T-helper 2 cell (primary cell): ENCODE measurements around the gene ZNF813.
A peak's percentile ranks its signal among the peaks of the same experiment; 100 is the strongest.
"Not testable (repeated sequence)": the region's sequence is repeated elsewhere in the genome, so short reads cannot be mapped to it uniquely, and the experiment has no call there.

Source experiments
- DNase-seq, 5 experiments: peaks; one replicate each; pipeline versions ENCODE4 v3.0.0 to v3.0.0-alpha.2; 2012 to 2022

The ZNF813 gene

DNA sequence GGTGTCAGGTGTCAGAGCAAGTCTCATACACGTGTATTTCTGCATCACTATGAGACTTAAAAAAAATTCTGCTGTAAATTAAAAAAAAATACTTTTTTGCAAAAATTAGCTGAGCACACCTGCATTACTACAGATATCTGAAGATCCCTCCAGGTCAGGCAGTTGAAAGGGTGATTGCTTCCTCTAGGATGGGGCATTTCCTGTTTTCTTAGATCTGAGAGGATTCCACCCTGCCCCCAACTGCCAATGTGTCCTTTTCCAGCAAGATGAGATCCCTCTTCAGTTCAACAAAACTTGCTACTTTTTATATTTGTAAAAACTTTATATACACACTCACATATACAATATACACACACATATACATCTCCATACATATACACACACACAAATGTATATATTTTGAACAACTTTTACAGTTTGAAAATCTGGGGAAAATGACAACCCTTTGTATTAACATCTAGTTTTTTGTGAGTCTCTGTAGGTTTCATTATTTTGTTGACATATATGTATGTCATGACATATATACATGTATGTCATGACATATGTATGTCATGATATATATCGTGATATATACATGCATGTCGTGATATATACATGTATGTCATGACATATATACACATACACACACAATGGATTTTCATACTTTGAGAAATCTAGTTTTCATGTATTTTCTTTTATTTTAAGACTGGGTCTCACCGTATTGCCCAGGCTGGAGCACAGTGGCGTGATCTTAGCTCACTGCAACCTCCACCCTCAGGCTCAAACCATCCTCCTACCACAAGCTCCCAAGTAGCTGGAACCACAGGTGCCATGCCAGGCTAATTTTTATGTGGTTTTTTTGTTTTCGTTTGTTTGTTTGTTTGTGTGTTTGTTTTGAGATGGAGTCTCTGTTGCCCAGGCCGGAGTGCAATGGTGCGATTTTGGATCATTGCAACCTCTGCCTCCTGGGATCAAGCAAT, 17.8 kb downstream of the ZNF813 start:
- no peak for DNase-seq

DNA sequence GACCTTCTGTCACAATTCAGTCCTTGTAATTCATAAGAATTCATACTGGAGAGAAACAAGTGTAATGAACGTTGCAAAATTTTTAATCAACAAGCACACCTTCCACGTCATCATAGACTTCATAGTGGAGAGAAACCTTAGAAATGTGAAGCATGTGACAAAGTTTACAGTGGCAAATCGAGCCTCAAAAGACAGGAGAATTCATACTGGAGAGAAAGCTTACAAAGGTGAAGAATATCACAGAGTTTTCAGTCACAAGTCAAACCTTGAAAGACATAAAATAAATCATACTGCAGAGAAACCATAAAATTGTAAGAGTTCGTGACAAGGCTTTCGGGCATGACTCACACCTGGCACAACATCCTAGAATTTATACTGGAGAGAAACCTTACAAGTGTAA, 24.6 kb downstream of the ZNF813 start:
- DNase-seq = no peak

DNA sequence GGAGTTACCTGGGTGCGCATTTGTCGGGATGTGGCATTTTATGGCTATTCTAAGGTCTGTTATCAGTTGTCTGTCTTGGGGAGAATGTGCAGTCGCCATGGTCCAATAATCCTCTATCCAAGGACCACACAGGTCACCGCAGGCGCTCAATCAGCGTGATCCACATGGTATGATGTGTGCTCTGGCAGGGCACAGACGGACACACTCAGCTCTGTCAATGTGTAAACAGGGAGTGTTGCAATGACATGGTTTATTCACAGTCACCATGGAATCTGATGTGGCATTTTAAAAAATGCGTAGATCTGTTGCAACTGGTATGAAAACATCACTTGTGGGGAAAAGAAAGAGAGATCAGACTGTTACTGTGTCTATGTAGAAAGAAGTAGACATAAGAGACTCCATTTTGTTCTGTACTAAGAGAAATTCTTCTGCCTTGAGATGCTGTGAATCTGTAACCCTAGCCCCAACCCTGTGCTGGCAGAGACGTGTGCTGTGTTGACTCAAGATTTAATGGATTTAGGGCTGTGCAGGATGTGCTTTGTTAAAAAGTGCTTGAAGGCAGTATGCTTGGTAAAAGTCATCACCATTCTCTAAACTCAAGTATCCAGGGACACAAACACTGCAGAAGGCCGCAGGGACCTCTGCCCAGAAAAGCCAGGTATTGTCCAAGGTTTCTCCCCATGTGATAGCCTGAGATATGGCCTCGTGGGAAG, 29.9 kb downstream of the ZNF813 start:
- DNase-seq = not testable (repeated sequence)

DNA sequence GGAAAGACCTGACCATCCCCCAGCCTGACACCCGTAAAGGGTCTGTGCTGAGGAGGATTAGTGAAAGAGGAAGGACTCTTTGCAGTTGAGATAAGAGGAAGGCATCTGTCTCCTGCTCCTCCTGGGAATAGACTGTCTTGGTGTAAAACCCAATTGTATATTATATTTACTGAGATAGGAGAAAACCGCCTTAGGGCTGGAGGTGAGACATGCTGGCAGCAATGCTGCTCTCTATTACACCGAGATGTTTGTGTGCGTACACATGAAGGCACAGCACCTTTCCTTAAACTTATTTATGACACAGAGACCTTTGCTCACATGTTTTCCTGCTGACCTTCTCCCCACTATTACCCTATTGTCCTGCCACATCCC, 30.5 kb downstream of the ZNF813 start:
- not testable (repeated sequence) for DNase-seq

DNA sequence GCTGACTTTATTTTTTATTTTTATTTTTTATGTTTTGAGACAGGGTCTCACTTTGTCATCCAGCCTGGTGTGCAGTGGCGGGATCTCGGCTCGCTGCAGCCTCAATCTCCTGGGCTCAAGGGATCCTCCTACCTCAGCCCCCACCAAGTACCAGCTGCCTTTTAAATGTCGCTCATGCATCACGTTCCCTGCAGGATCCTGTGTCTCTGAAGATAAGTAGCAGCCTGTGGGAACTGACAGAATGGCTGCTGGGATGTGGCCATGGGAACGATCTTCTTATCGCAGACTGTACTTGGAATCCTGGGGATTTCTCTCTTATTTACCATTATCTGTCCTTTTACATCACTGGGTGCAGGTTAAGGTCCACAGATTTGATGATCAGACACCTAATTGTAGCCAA, 35.6 kb downstream of the ZNF813 start:
- not testable (repeated sequence) for DNase-seq

DNA sequence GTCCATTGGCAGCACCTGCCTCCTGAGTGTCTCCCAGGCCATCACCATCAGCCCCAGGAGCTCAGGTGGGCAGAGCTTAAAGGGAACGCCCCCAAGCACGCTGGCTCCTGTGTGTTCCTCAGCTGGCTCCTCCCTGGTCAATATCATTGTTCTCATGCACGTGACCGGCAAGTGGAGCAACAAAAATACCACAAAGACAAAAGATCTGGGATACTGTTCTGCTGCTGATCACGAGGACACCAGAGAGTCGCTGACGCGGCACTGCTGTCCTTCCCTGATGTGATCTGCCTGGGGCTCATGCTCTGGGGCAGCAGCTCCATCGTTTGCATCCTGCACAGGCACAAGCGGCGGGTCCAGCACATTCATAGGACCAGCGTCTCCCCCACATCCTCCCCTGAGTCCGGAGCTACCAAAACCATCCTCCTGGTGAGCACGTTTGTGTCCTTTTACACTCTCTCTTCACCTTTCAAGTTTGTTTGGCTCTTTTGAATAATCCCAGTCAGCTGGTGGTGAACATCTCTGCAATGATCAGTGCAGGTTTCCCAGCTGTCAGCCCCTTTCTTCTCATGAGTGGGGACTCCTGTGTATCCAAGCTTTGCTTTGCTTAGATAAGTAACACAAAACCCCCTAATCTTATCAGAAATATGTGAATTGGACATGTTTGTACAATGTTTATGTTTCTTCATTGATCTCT, 36.3 kb downstream of the ZNF813 start:
- not testable (repeated sequence) for DNase-seq

DNA sequence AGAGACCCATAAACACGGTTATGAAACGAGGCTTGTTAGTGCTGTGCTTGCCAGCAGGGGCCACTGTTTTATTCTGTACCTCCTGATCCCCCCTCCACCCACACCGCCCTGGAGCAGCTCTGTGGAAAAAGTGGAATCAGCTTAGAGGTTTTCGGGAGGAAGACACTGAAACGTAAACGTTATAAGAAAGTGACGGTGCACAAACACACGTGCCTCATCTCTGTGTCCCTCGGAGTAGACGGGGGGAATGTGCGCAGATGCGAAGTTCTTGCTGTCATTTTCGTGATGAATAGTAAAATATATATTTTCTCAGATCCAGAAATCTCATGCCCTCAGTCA, 36.8 kb downstream of the ZNF813 start:
- not testable (repeated sequence) for DNase-seq

DNA sequence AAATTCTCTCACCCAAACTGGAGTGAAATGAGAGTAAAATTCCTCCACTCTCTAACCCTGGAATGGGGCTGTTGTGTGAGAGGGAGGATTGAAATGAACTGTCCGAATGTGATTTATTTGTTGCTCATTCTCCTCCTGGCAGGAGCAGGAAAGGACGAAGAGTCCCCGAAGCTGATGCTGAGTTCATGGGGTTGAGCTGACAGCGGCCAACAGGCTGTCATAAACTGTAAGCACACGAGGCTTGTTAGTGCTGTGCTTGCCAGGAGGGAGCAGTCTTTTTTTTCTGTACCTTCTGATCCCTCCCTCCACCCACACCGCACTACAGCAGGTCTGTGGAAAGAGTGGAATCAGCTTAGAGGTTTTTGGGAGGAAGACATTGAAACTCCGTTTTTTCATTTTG, 37.4 kb downstream of the ZNF813 start:
- DNase-seq = no peak

DNA sequence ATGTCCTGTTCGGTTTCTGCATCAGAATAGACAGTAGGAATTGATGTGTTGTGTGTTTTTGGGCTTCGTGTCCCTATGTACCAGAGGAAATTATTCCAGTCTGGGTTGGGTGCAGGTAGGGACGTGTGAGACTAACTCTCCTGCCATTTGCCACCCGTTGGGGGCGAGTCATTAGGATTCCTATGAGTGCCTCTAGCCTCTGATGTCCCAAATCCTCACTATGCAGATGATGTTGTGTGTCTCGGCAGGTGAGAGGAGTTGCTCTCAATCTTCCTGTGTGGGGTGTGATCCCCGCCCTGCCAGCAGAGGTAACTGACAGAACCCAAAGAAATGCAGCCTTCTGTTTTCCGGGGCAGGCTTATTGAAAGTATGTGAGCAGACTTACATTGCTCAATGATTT, 39.2 kb downstream of the ZNF813 start:
- DNase-seq = no peak

DNA sequence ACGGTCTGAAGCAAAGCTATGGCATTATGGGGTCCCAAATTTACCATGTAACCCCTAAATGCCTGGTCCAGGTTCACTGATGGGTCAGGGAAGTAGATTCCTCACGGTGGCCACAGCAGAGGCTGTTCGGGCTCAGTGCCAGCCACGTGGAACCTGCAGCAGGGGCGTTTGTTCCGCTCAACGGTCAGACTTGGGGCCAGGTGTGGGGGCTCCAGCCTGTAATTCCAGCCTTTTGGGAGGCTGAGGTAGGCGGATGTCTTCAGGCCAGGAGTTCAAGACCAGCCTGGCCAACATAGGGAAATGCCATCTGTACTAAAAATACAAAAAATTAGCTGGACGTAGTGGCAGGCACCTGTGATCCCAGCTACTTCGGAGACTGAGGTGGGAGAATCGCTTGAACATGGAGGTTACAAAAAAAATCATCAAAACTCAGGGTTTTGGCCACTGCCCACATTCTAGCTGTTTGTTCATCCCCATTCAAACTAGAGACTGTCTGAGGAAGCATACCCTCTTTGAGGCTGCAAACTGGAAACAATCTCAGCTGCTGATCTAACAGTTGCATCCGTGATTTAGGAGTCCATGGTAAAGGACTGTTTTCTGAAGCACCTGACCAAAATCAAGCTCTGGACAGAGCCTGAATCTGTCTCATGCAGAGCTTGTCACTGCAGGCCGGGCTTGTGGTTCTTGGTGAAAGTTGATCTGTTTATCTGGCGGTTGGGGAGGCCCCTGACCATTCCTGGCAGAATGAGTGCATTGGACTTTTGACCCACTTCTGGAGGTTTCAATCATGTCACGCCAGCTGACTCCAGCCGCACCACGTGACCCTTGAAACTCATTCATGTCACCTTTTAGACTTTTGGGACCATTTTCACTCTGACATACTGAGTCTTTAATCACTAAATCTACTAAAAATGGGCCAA, 40.2 kb downstream of the ZNF813 start:
- no peak for DNase-seq

DNA sequence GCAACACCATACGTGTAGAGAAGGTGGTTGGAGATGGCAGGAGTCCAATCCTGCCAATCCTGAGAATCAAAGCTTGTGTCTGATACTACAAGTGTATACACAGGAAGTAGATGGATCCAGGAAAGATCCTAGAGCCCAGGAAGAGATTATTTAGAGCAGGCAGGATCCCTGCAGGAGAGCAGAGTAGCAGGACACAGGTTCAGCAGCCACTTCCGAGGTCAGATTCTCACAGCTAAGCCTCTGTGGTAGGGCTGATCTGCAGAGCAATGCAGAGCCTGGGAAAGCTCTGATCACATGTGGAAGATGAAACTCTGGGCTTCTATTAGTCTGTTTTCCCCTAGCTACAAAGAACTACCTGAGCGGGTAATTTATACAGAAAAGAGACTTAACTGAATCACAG, 41.9 kb downstream of the ZNF813 start:
- DNase-seq = no peak

DNA sequence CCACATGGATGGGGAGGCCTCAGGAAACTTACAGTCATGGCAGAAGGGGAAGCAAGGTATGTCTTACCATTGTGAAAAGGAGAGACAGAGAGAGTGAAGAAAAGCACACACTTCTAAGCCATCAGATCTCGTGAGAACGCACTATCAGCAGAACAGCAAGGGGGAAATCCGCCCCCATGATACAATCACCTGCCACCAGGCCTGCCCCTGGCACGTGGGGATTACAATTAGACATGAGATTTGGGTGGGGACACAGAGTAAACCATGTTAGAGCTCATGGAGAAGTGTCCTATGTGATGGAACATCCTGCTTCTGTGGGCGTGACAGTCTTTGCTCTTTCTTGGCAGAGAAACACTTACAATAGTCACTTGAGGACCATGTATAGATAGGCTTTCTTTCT, 42.3 kb downstream of the ZNF813 start:
- no peak for DNase-seq

DNA sequence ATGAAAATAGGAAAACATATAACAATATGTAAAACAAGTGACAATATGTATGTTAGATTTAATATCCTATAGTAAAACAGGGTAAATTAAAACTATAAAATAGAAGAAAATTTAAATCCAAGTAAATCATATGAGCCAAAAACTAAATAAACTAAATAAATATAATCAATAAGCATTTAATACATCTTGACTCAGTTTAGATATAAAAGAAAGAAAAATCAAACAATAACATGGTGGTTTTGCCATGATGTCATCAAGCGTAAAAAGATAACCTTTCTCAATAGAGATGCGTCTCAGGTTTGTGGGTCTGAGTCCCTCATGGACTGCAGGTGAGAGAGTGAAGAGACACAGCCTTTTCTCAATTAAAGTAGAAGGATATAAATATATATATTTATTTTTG, 43.8 kb downstream of the ZNF813 start:
- no peak for DNase-seq

DNA sequence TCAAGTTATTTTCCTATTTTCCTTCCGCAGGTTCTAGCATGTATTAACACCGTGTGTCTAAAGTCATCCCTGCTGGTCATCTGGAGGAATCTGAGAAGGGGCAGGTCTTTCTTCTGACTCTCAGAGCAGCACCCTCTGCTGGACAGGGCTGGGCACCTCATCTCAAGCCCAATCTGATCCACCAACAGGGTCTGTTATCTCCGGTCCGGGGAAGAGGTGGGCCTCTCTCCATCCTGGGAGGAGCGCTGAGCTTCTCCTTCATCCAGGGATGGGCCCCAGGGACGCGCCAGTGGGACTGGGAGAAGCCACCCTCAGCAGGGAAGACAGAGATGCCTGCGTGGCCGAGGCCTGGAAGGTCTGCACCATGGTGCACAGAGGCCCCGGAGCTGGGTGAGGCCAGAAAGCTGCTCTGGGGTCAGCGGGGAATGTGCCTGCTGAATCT, 44.4 kb downstream of the ZNF813 start:
- peak in 3 of 5 experiments; percentile 16 to 29 (median 22) for DNase-seq

DNA sequence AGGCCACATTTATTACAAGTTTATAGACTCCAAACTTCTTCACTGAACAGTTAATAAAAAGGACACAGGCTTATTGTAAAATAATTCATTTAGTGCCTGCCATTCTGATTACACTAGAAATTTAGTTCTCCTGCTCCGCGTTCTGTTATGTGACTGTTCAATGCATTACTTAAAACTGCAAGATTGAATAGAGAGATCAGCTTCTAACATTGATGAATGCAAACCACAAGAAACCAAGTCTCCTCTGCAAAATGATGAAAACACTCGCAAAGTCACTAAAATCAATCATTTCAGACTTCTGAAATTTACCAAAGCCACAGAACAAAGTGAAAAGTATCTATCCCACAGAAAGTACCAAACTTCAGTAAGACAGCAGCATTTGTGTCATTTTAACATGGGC, 47.5 kb downstream of the ZNF813 start:
- DNase-seq = not testable (repeated sequence)

DNA sequence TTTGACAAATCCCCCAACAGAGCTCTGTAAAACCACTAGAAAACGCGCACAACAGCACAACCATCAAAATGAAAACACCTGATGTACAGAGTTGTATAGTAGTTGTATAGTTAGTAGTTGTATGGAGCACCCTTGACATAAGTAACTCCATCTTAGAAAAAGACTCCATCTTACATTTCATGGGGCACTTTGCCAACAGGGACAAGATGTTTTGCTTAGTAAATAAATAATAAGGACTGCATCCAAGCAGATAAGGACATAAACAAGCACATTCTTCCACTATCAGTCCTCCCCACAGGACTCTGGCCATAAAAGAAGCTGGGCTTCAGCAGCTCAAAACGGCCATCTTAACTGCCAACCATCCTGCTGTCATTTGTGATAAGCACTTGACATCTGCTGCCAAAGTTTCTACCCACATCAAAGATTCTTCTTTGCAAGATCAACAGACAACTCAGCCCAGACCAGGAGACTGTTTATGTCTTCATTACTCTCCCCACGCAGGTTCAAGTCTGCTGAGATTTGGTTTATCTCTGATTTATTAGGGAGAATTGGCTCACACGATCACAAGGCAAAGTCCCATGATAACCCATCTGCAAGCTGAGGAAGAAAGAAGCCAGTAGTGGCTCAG, 49.7 kb downstream of the ZNF813 start:
- no peak for DNase-seq

DNA sequence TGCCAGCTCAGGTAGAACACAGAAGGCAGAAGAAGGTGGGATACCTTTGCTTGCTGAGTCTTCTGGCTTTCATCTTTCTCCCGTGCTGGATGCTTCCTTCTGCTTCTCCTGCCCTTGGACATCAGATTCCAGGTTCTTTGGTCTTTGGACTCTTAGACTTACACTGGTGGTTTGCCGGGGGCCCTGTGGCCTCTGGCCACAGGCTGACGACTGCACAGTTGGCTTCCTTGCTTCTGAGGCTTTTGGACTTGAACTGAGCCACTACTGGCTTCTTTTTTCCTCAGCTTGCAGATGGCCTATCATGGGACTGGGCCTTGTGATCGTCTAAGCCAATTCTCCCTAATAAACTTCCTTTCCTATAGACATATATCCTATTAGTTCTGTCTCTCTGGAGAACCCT, 50.6 kb downstream of the ZNF813 start:
- DNase-seq = no peak

DNA sequence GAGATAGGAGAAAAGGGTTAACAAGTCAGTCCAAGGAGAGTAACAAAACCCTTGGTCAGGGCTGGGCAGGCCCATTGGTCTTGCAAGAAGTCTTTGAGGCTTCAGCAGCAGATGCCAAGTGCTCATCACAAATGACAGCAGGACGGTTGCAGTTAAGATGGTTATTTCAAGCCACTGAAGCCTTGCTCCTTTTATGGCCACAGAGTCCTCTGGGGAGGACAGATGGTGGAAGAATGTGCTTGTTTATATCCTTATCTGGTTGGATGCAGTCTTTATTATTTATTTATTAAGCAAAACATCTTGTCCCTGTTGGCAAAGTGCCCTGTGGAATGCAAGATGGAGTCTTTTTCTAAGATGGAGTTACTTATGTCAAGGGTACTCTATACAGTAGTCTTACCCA, 51.2 kb downstream of the ZNF813 start:
- no peak for DNase-seq

DNA sequence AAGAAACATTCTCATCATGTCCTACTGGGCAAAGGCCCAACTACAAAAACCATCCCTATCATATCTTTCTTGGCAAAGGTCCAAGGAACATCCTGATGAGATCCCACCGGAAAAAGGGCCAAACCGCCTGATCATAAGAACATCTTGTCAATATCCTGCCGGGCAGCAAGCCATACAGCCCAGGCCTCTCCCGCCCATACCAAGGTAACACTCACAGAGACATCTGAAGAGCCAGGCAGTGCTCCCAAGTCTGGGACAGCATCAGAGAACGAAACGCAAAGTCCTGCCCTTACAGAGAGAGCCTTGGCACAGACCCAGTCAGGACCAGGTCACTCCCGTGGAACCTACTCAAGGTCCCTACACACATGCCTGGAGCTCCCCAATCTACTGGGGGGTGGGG, 51.9 kb downstream of the ZNF813 start:
- DNase-seq = no peak

DNA sequence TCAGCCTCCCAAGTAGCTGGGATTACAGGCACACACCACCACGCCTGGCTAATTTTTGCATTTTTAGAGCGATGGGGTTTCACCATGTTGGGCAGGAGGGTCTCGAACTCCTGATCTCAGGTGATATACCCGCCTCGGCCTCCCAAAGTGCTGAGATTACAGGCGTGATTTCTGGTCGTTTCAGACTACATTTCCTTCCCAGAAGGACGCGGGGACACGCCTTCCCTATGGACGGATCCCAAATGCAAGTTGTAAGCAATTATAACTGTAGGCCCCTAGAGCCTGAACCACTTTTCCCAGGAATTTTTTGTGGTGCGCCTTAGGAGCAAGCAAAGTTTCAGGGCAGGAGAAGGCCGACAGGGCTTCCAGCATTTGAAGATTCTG, 52.6 kb downstream of the ZNF813 start:
- DNase-seq = no peak

DNA sequence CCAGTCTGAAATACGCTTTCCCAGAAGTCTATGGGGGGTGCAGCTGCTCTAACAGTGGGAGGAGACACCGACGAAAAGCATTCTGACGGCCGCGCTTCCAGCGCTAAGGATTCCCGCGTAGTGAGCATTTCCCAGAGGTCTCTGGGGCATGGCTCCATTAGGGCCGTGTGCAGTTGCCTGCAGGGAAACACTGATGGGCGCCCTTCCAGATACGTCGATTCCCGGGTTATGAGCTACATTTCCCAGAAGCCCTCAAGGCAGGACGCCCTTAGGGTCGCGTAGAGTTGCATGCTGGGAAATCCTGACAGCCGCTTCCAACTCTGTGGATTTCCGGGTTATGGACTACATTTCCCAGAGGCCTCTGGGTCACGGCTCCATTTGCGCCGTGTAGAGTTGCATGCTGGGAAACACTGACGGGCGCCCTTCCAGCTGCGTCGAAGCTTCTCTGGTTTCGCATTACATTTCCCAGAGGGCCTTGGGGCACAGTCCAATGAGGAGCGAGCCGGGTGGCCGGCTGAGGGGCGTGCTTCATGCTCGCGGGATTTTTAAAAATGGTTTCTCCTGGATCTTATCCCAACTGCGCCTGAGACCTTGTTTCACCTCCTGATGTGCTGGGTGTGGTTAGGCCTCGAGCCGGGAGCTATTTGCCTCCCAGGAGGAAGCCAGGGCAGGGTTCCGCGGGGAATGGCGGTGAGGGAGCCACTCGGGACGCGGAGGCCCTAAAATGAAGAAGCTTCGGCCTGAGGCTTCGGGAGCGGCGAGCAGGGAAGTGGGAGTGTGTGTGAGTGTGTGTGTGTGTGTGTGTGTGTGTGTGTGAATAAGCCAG, 53.2 kb downstream of the ZNF813 start:
- peak; percentile 63 to 97 (median 82) for DNase-seq
